HFF-Myc (cell line): Measurements from ENCODE around the gene ZNF814.
"Not testable (repeated sequence)": the region's sequence is repeated elsewhere in the genome, so short reads cannot be mapped to it uniquely, and the experiment has no call there.

Source experiments
- DNase-seq: peaks from one replicate; pipeline ENCODE4 v3.0.0-alpha.2; 2011; ENCODE audit warnings: low read depth; ENCODE audit errors: extremely low read depth
- H3K4me3 ChIP-seq: replicated peaks from 2 replicates; pipeline ENCODE4 v1.5.1; 2011; ENCODE audit warnings: low read depth, mild to moderate bottlenecking, control low read depth, low read length
- TF ChIP-seq, protein P1 (sequence below): IDR thresholded peaks from 2 replicates; pipeline ENCODE4 v1.5.1; 2012; ENCODE audit warnings: mild to moderate bottlenecking, low read depth, low read length, control low read depth; ENCODE audit errors: missing control alignments

ZNF814 gene

DNA sequence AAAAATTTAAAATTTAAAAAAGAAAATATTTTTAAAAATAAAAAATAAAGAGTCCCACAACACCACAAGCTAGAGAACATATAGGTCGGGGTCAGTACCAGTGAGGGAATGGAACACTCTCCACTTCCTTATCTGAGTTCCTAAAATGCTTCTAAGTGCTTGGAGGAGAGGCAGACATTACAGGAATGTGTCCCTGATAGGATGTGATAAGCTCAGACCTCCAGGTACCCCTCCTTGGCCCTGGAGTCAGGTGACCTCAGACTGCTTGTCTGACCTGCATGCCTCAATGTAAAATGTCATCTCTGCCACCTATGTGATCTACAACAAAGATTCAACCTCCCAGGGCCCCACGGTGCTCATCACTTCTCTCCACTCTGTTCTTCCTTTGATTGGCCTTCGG, 2.8 kb downstream of the ZNF814 start:
- H3K4me3 ChIP-seq = no peak overlapping the region
- DNase-seq = no peak
- TF ChIP-seq, protein P1, sequence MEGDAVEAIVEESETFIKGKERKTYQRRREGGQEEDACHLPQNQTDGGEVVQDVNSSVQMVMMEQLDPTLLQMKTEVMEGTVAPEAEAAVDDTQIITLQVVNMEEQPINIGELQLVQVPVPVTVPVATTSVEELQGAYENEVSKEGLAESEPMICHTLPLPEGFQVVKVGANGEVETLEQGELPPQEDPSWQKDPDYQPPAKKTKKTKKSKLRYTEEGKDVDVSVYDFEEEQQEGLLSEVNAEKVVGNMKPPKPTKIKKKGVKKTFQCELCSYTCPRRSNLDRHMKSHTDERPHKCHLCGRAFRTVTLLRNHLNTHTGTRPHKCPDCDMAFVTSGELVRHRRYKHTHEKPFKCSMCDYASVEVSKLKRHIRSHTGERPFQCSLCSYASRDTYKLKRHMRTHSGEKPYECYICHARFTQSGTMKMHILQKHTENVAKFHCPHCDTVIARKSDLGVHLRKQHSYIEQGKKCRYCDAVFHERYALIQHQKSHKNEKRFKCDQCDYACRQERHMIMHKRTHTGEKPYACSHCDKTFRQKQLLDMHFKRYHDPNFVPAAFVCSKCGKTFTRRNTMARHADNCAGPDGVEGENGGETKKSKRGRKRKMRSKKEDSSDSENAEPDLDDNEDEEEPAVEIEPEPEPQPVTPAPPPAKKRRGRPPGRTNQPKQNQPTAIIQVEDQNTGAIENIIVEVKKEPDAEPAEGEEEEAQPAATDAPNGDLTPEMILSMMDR = no peak

DNA sequence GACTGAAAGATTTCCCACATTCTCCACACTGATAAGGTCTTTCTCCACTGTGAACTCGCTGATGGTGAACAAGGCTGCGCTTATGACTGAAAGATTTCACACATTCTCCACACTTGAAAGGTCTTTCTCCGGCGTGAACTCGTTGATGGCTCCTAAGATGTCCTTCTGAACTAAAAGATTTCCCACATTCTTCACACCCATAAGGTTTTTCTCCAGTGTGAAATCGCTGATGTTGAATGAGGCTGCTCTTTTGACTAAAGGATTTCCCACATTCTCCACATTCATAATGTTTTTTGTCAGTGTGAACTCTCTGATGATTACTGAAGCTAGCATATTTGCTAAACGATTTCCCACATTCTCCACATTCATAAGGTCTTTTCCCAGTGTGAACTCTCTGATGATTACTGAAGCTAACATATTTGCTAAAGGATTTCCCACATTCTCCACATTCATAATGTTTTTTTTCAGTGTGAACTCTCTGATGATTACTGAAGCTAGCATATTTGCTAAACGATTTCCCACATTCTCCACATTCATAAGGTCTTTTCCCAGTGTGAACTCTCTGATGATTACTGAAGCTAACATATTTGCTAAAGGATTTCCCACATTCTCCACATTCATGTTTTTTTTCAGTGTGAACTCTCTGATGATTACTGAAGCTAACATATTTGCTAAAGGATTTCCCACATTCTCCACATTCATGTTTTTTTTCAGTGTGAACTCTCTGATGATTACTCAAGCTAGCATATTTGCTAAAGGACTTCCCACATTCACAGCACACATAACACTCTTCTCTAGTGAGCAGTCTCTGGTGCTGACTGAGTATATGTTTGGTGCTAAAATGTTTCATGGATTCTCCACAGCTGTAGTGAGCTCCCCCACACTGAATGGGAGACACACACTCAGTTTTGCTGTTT, 14.7 kb downstream of the ZNF814 start:
- not testable (repeated sequence) for H3K4me3 ChIP-seq, DNase-seq

DNA sequence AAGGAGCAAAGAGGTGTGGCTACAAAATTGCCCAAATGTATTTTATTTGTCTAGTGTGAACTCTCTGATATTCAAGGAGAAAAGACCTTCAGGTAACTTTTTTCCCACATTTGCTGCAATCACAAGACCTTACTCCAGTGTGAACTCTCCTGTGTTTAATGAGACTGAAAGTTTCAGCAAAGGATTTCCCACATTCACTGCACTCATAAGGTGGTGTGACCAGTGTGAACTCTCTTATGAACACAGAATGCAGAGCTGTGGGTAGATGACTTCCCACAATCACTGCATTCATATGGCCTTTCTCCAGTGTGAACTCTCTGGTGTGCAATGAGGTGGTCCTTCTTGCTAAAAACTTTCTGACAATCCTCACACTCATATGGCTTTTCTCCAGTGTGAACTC, 16.4 kb downstream of the ZNF814 start:
- no peak overlapping the region for H3K4me3 ChIP-seq
- TF ChIP-seq, protein P1 = no peak
- DNase-seq = no peak

DNA sequence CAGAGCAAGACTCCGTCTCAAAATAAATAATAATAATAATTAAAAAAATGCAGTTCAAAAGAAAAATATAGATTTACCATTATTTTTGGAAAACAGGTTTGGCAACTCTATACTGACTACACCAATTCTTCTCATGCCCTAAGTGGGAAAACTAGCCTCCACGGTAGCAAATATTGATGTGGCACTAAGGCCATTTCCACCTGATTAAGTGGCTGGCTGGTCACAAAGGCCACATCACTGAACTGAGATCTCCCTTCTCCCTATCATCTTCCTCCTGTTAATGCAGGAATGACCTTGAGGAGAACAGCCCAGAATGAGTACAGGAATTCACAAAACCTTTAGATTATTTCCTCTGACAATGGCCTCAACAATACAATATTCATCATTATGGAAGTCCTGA, 18.6 kb downstream of the ZNF814 start:
- TF ChIP-seq, protein P1 = no peak
- DNase-seq = no peak
- H3K4me3 ChIP-seq = no peak overlapping the region

DNA sequence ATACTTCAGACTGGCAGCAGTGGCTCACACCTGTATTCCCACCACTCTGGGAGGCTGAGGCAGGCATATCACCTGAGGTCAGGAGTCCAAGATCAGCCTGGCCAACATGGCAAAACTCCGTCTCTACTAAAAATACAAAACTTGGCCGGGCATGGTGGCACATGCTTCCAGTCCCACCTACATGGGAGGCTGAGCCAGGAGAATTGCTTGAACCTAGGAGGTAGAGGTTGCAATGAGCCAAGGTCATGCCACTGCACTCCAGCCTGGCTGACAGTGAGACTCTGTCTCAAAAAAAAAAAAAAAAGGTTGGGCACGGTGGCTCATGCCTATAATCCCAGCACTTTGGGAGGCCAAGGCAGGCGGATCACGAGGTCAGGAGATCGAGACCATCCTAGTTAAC, 19.2 kb downstream of the ZNF814 start:
- DNase-seq, H3K4me3 ChIP-seq: not testable (repeated sequence)

DNA sequence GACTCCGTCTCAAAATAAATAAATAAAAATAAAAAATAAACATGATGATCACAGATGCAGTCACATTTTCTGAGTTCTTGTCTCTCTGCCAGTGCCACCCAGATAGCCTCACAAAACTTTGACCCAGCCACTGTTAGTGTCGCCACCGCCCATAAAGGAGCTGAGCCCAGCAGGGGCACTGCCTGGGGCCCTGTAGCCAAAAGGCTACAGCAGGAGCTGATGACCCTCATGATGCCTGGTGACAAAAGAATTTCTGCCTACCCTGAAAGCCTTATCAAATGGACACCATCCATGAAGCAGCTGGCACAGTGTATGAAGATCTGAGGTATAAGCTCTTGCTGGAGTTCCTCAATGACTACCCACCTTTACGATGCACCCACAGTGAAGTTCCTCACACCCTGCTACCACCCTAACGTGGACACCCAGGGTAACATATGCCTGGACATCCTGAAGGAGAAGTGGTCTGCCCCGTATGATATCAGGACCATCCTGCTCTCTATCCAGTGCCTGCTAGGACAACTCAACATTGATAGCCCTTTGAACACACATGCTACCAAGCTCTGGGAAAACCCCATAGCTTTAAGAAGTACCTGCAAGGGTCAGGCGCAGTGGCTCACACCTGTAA, 20.9 kb downstream of the ZNF814 start:
- no peak for DNase-seq
- no peak overlapping the region for H3K4me3 ChIP-seq
- TF ChIP-seq, protein P1 = no peak

DNA sequence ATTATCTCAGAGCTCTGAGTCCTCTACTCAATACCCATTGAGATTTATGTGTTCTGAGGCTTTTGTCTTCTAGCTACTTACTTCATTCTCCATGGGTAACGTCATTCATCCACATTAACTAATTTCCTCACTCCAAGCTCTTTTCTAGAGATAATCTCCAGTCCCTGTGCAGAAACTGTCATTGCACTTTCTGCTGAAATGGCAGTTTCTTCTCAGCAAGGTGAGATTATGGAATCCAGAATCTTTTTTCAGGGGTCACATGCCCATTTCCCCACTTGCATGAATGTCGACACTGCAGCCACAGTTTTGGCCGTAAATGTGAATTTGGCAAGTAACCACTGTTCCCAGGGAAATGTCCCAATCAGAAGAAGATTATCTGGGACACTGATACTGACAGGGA, 26.5 kb downstream of the ZNF814 start:
- not testable (repeated sequence) for H3K4me3 ChIP-seq, DNase-seq

DNA sequence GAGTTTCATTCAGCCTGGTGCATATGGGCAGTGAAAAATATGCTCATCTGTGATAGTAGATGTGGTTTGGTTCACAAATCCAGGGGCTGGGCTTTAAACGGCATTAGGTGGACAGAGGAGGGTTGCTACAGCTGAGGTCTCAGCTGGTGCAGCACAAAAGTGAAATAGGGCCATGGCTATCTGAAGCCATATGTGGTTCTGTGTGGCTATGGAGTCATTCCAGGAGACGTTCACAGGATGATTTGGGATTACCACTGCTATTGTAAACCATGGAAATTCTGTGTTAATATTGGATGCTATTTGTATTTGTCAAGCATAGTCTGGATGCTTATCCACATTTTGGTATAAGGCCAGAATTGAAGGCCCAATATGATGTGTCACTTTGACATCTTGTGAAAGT, 34.7 kb downstream of the ZNF814 start:
- H3K4me3 ChIP-seq, DNase-seq: not testable (repeated sequence)

DNA sequence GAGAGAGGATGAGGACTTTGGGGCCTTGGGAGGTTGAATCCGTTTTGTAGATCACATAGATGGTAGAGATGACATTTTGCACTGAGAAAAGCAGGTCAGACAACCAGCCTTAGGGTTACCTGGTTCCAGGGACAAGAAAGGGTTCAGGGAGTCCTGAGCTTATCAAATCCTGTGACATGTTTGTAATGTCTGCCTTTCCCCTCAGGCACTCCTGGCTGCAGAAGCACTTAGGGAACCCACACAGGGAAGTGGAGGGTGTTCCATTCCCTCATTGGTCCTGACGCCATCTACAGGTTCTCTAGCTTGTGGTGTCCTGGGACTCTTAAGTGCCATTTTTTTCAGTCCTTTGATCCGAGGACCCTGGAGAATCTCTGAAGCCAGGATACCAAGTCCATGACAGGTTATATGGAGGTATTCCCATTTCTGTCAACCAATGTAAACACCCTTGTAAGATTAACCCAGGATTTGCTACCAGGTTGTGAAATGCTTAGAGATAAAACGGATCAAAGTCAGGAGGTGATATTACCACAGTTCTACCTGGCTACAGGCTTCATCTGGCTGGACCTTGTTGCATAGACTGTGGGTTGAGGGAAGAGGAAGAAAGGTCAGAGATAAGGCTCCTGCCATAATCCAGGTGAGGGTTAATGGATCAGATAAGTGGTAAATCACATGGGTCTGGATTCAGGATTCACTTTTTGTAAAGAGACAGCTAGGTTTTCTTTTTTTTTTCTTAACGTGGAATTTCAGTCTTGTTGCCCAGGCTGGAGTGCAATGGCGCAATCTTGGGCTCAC, 36.8 kb downstream of the ZNF814 start:
- not testable (repeated sequence) for DNase-seq, H3K4me3 ChIP-seq
